Myometrial cell (primary cell): ENCODE results near the gene ZNRF3. TPM values are rescaled to one million over a fixed set of nuclear protein-coding genes. Genes with fewer than 3 reads are reported as not detected.

Experiments used
- total RNA-seq: library from RNA; depleted of rRNA; stranded (reverse); fragments of >200 nt; gene quantifications from 2 replicates; pipeline ENCODE4 v1.2.3, GENCODE V29; 2015

ZNRF3 gene
- 6.0 and 6.3 TPM in 2 replicates for total RNA-seq

DNA sequence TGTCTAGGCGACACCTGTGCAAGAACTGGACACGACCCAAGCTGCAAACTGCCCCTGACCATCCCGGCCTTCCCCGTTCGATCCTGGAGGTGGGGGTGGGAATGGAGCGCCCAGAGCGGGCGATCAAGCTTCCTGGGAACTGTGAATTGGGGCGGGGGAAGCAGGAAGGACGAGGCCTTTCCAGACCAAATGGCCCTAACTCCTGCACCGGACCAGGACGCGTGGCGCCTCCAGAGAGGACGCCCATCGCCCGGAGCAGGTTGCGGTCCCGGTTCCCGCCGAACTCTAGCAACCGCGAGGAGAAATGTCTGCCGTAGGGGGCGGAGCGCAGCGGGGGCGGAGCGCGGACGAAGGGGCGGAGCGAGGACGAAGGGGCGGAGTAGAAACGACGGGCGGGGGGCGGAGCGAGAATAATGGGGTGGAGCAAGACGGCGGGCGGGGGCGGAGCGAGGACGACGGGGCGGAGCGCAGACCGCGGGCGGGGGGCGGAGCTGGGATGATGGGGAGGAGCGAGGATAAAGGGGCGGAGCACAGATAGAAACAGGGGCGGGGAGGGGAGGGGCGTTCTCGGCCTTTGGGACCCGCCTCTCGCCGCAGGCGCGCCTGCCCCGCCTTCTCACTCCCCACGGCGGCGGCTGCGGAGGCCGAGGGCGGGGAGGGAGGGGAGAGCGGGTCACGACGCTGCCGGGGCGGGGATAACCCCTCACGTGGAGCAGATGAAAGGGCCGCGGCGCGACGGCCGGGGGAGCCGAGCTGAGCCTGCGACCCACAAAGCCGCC is at the start of gene ZNRF3:
Gene ZNRF3, plus strand, starts transcription at position 695 of the 779 bp plus-strand sequence. CDS start 195 bp downstream, outside the sequence.

GRCh38 chr22:29061773-29062172 is 178.4 kb downstream of the ZNRF3 start, which contains the start of gene C22orf31:
TSS of gene C22orf31 (minus strand) at chr22:29061831. CDS start at chr22:29061792, 39 bp downstream.

DNA sequence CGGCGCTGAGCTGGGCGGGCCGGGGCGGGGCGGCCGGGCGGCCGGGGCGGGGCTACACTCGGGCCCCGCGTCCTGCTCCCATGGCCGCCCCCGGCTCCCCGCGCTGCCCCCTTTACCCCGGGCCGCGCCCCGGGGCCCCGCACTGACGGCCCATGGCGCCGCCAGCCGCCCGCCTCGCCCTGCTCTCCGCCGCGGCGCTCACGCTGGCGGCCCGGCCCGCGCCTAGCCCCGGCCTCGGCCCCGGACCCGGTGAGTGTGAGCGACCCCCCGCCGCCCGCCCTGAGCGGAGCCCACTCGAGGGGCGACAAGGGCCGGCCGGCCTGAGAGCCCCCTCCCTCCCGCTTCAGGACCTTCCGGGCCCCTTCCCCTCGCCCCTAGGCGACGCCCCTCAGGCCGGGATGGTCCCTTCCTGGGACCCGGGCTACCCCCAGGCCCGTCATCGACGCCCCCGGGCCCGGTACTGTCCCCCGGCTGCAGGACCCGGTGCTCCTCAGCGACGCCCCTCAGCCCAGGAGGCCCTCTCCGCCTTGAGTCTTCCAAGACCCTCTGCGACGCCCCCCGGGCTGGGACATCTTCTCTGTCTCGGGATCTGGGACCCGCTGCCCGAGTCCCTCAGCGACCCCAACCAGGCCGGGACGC is 189.7 kb downstream of the ZNRF3 start, which contains the start of gene KREMEN1:
Gene KREMEN1, plus strand, starts transcription at position 57 of the 639 bp plus-strand sequence. Its CDS starts 96 bp downstream, at position 153.

Other genes starting within 250 kb of the ZNRF3 start
- 7.8 and 14.9 TPM in 2 replicates for gene TTC28, start 203.7 kb upstream of the ZNRF3 start, total RNA-seq
- 20.0 and 24.5 TPM in 2 replicates for gene CHEK2, start 141.8 kb upstream of the ZNRF3 start, total RNA-seq
- gene HSCB, start 141.5 kb upstream of the ZNRF3 start, total RNA-seq: 19.0 and 34.2 TPM in 2 replicates
- 11.9 and 17.0 TPM in 2 replicates for gene CCDC117, start 110.9 kb upstream of the ZNRF3 start, total RNA-seq
- gene XBP1, start 83.0 kb upstream of the ZNRF3 start, total RNA-seq: 242 and 249 TPM in 2 replicates
- not detected in 2 replicates for gene C22orf31, start 178.3 kb downstream of the ZNRF3 start, total RNA-seq
- gene KREMEN1, start 189.5 kb downstream of the ZNRF3 start, total RNA-seq: 4.3 and 4.4 TPM in 2 replicates